Breast epithelium (tissue), 4 donors: Measurements from ENCODE around the gene PITPNM1. TPM values are rescaled to one million over a fixed set of nuclear protein-coding genes. Genes with fewer than 3 reads are reported as not detected.

ENCODE experiments used
- DNase-seq, 2 donors: peaks; one replicate each; pipeline ENCODE4 v3.0.0-alpha.2; 2019; ENCODE audit warnings: low spot score in 2 of 2
- H3K27ac ChIP-seq, 2 donors: fragments of 200-600 bp; sonication (generic) in 1 of 2; one replicate each; pipeline ENCODE4 v1.5.1; 2016 to 2019; ENCODE audit warnings: mild to moderate bottlenecking in 1 of 2
- H3K27me3 ChIP-seq, 2 donors: fragments of 200-600 bp; sonication (generic) in 1 of 2; one replicate each; pipeline versions ENCODE4 v1.5.1 to v1.6.0; 2017 to 2019; ENCODE audit warnings: control low read depth in 1 of 2, mild to moderate bottlenecking in 1 of 2
- H3K36me3 ChIP-seq: fragments of 200-600 bp; one replicate; pipeline ENCODE4 v1.5.1; 2019
- H3K4me1 ChIP-seq, 2 donors: fragments of 200-600 bp; sonication (generic); one replicate each; pipeline ENCODE4 v1.5.1; 2016 to 2019; ENCODE audit warnings: control low read depth in 1 of 2
- H3K4me3 ChIP-seq, 3 donors: fragments of 200-600 bp; sonication (generic); 1 replicate in 2 of 3; 2 replicates in 1 of 3; pipeline ENCODE4 v1.5.1; 2016 to 2019; ENCODE audit warnings: mild to moderate bottlenecking in 3 of 3, moderate library complexity in 2 of 3
- H3K9me3 ChIP-seq, 2 donors: fragments of 200-600 bp; sonication (generic) in 1 of 2; one replicate each; pipeline ENCODE4 v1.5.1; 2016 to 2019; ENCODE audit warnings: control low read depth in 1 of 2
- POLR2A ChIP-seq: fragments of 450-650 bp; IDR thresholded peaks from one replicate; pipeline ENCODE4 v1.6.1; 2016; ENCODE audit warnings: antibody characterized with exemption, mild to moderate bottlenecking, moderate library complexity
- POLR2AphosphoS5 ChIP-seq, 3 donors: sonication (generic); formaldehyde crosslinking; IDR thresholded peaks; one replicate each; pipeline ENCODE4 v1.6.1; 2017; ENCODE audit warnings: antibody characterized with exemption in 3 of 3
- intact Hi-C: fragments of 100-400 bp; cut with DNase I; formaldehyde crosslinking; loops from one replicate; pipeline ENCODE4 v1.15.1; 2023; ENCODE audit warnings: low total_unique reads
- total RNA-seq, 3 donors: library from RNA; depleted of rRNA; stranded (reverse); fragments of >200 nt; gene quantifications; one replicate each; pipeline ENCODE4 v1.1.0, GENCODE V29; 2016
- TF ChIP-seq, protein P1 (sequence below), 3 donors: fragments of 450-650 bp; IDR thresholded peaks; one replicate each; pipeline ENCODE4 v1.5.1; 2016 to 2017; ENCODE audit warnings: antibody characterized with exemption in 3 of 3, mild to moderate bottlenecking in 3 of 3, moderate library complexity in 3 of 3

Gene PITPNM1
- total RNA-seq, 3 donors from 2014 or later: 6.4 to 20.0 (median 11.7) TPM

DNA sequence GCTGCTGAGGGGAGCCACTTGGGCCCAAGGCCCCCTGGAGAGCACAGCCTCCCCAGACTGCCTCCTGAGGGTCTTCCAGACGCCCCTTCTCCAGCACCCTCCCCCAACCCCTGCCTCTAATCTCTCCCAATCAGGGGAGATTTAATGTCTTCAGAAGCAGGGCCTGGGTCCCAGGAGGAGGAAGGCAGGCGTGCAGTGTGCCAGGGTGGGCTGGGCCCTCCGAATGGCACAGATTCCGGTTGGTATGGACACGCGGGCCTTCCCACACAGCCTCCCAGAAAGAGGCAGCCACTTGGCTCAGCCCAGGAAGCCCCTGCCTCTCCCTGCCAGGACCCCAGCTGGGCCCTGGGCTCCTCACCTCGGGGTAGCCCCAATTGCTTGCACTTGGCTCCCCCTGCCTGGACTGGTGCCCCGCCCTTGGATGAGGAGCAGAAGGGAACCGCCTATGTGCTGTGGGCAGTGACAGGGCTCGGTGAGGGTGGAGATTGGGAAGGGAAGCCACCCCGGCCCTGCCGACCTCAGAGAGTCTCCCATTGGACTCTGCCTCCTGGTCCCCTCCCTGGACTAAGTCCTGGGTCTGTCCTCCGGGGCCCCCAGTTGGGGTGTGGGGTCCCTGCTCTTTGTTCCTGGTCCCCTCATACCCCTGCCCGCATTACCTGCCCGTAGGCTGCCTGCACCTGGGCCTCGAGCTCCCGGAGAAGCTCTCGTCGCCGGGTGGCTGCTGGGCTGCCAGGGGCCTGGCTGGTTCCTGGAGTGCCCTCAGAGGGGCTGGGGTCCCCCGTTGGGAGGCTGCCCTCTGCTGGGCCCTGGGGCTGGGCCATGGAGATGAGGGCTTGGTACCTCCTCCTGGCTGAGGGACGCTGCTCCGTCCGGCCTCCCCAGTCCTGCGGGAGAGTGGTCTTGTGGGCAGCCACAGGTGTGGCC lies 18.7 kb upstream of the PITPNM1 start:
- Histone ChIP-seq H3K9me3 (no peaks in the 10 kb centered on the region), H3K4me1 (no peaks in the 10 kb centered on the region), H3K36me3 (no peaks in the 10 kb centered on the region), H3K4me3 (no peak overlapping the region), H3K27me3 (peaks cover 0 to 8% of the 10 kb centered on the region in 2 donors), H3K27ac (no peak overlapping the region)
- no peak for DNase-seq
- TF ChIP-seq POLR2A: no peak
- intact Hi-C loops: loop anchor here (5.0 kb wide), 1 partner anchor 1712 kb away; no protein-coding TSS in a partner anchor

- no peak for DNase-seq
- Histone ChIP-seq H3K9me3 (no peaks in the 10 kb centered on the region), H3K4me1 (no peaks in the 10 kb centered on the region), H3K27me3 (peaks cover 0 to 8% of the 10 kb centered on the region in 2 donors), H3K27ac (no peak within 1 kb of the TSS), H3K4me3 (no peak within 1 kb of the TSS), H3K36me3 (no peaks in the 10 kb centered on the region)
- intact Hi-C loops: loop anchor here (5.0 kb wide), 1 partner anchor 1711 kb away; no protein-coding TSS in a partner anchor
- TF ChIP-seq POLR2AphosphoS5 (IDR thresholded peaks at IDR 0.05) (no peak), POLR2A (no peak)
- TF ChIP-seq, protein P1, sequence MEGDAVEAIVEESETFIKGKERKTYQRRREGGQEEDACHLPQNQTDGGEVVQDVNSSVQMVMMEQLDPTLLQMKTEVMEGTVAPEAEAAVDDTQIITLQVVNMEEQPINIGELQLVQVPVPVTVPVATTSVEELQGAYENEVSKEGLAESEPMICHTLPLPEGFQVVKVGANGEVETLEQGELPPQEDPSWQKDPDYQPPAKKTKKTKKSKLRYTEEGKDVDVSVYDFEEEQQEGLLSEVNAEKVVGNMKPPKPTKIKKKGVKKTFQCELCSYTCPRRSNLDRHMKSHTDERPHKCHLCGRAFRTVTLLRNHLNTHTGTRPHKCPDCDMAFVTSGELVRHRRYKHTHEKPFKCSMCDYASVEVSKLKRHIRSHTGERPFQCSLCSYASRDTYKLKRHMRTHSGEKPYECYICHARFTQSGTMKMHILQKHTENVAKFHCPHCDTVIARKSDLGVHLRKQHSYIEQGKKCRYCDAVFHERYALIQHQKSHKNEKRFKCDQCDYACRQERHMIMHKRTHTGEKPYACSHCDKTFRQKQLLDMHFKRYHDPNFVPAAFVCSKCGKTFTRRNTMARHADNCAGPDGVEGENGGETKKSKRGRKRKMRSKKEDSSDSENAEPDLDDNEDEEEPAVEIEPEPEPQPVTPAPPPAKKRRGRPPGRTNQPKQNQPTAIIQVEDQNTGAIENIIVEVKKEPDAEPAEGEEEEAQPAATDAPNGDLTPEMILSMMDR (IDR thresholded peaks at IDR 0.05): no peak
Observed at GRCh38 chr11:67522844-67523555, 17.8 kb upstream of the PITPNM1 start, which contains the start of gene CABP2. TSS of gene CABP2 (minus strand) at chr11:67523446. CDS start at chr11:67523326, 120 bp downstream.

- intact Hi-C loops: loop anchor here (5.0 kb wide), 1 partner anchor 1710 kb away; no protein-coding TSS in a partner anchor
- no peaks in the 10 kb centered on the region for H3K4me1 ChIP-seq
- TF ChIP-seq POLR2A (no peak), POLR2AphosphoS5 (IDR thresholded peaks at IDR 0.05) (no peak)
- TF ChIP-seq, protein P1 (IDR thresholded peaks at IDR 0.05): no peak
Observed at GRCh38 chr11:67522338-67522737, 17.2 kb upstream of the PITPNM1 start.

DNA sequence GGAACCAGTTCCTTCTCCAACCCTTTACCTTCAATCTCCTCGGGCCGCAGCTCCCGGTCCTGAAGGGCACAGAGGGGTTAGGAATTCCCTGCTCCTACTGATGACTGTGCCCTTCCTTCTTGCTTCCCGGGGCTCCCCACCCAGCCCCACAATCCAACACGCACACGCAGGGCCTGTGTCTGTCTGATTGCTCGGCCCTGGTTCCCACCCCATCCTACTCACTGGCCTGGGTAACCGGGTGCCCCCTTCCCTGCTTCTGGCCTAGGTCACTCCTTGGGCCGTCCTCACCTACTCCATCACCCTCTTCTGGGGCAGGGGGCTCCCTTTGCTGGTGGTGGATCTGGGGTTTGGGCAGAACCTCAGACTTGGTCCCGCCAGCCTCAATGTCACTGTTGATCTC lies 16.8 kb upstream of the PITPNM1 start:
- H3K27me3 ChIP-seq: peaks cover 0 to 8% of the 10 kb centered on the region in 2 donors
- H3K4me3 ChIP-seq: no peak overlapping the region
- H3K27ac ChIP-seq: no peak overlapping the region
- no peaks in the 10 kb centered on the region for H3K4me1 ChIP-seq
- H3K36me3 ChIP-seq: no peaks in the 10 kb centered on the region
- intact Hi-C loops: loop anchor here (5.0 kb wide), 1 partner anchor 1710 kb away; no protein-coding TSS in a partner anchor
- DNase-seq: no peak
- TF ChIP-seq, protein P1 (IDR thresholded peaks at IDR 0.05): no peak
- TF ChIP-seq POLR2AphosphoS5 (IDR thresholded peaks at IDR 0.05) (no peak), POLR2A (no peak)
- H3K9me3 ChIP-seq: no peaks in the 10 kb centered on the region

More at GRCh38 chr11:67522338-67522737, 17.2 kb upstream of the PITPNM1 start:
- H3K27me3 ChIP-seq: peaks cover 0 to 8% of the 10 kb centered on the region in 2 donors
- no peak overlapping the region for H3K27ac ChIP-seq
- no peak overlapping the region for H3K4me3 ChIP-seq
- DNase-seq: no peak
- H3K9me3 ChIP-seq: no peaks in the 10 kb centered on the region
- no peaks in the 10 kb centered on the region for H3K36me3 ChIP-seq
